Measurements from ENCODE around the gene ZNF518A. TPM values are rescaled to one million over a fixed set of nuclear protein-coding genes. Genes with fewer than 3 reads are reported as not detected.

The ZNF518A gene
- total and polyA plus RNA-seq, 9 of the 15 experiments (the other 6 are each of a cell fraction or from before 2014, with no cell fraction given), result 6.3 to 30.0 (median 17.4) TPM

DNA sequence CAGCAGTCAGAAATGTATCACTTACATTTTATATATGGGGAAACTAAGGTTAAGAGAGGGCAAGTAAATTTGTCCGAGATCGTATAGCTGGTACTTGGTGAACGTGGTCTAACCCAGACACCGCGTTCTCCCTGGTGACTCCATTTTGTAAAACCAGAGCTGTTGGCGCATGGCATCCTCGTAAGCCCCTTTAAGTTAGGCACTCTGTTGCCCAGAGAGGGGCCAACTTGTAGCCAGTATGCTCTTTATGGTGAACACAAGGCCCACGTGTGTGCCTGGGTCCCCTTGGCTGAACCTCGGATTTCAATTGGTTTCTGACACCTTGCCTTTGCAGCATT is 39.7 kb upstream of the ZNF518A start (continued):
- TF ChIP-seq JUN (IDR thresholded peaks at IDR 0.05; ENCODE audit: borderline replicate concordance, low read depth, low read length), result no peak
- TF ChIP-seq JUN (CRISPR knock-in tag; IDR thresholded peaks at IDR 0.05; ENCODE audit: borderline replicate concordance), result no peak
- TF ChIP-seq ZFPM2 (CRISPR knock-in tag; IDR thresholded peaks at IDR 0.05), result no peak
- TF ChIP-seq, protein P1, sequence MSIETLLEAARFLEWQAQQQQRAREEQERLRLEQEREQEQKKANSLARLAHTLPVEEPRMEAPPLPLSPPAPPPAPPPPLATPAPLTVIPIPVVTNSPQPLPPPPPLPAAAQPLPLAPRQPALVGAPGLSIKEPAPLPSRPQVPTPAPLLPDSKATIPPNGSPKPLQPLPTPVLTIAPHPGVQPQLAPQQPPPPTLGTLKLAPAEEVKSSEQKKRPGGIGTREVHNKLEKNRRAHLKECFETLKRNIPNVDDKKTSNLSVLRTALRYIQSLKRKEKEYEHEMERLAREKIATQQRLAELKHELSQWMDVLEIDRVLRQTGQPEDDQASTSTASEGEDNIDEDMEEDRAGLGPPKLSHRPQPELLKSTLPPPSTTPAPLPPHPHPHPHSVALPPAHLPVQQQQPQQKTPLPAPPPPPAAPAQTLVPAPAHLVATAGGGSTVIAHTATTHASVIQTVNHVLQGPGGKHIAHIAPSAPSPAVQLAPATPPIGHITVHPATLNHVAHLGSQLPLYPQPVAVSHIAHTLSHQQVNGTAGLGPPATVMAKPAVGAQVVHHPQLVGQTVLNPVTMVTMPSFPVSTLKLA (conservative IDR thresholded peaks at IDR 0.05), result no peak
- TF ChIP-seq ATF2 (CRISPR knock-in tag; IDR thresholded peaks at IDR 0.05), result no peak
- TF ChIP-seq SP2 (IDR thresholded peaks at IDR 0.05; ENCODE audit: extremely low read depth, low read depth, low read length, poor library complexity, severe bottlenecking), result no peak
- TF ChIP-seq, protein P2, sequence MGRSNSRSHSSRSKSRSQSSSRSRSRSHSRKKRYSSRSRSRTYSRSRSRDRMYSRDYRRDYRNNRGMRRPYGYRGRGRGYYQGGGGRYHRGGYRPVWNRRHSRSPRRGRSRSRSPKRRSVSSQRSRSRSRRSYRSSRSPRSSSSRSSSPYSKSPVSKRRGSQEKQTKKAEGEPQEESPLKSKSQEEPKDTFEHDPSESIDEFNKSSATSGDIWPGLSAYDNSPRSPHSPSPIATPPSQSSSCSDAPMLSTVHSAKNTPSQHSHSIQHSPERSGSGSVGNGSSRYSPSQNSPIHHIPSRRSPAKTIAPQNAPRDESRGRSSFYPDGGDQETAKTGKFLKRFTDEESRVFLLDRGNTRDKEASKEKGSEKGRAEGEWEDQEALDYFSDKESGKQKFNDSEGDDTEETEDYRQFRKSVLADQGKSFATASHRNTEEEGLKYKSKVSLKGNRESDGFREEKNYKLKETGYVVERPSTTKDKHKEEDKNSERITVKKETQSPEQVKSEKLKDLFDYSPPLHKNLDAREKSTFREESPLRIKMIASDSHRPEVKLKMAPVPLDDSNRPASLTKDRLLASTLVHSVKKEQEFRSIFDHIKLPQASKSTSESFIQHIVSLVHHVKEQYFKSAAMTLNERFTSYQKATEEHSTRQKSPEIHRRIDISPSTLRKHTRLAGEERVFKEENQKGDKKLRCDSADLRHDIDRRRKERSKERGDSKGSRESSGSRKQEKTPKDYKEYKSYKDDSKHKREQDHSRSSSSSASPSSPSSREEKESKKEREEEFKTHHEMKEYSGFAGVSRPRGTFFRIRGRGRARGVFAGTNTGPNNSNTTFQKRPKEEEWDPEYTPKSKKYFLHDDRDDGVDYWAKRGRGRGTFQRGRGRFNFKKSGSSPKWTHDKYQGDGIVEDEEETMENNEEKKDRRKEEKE (IDR thresholded peaks at IDR 0.05; ENCODE audit: borderline replicate concordance in 1 of 2, control insufficient read depth in 1 of 2, low read depth in 2 of 2, low read length in 1 of 2), result no peak
- no peak for TF ChIP-seq SNIP1 (IDR thresholded peaks at IDR 0.05; ENCODE audit: low read depth)
- TF ChIP-seq RAD51 (IDR thresholded peaks at IDR 0.05; ENCODE audit: borderline replicate concordance, low read depth), result no peak
- TF ChIP-seq MECOM (CRISPR knock-in tag; IDR thresholded peaks at IDR 0.05), result no peak
- no peak for TF ChIP-seq NFXL1 (CRISPR knock-in tag; IDR thresholded peaks at IDR 0.05)
- TF ChIP-seq OTX1 (CRISPR knock-in tag; IDR thresholded peaks at IDR 0.05), result no peak
- TF ChIP-seq SRSF7 (optimal IDR thresholded peaks at IDR 0.05; ENCODE audit: low read depth, low read length), result no peak
- TF ChIP-seq STAT5B (CRISPR knock-in tag; IDR thresholded peaks at IDR 0.05), result no peak
- no peak for TF ChIP-seq RFX5 (IDR thresholded peaks at IDR 0.05; ENCODE audit: low read depth, low read length)
- no peak for TF ChIP-seq CBFB (CRISPR knock-in tag; IDR thresholded peaks at IDR 0.05)
- TF ChIP-seq, protein P3, sequence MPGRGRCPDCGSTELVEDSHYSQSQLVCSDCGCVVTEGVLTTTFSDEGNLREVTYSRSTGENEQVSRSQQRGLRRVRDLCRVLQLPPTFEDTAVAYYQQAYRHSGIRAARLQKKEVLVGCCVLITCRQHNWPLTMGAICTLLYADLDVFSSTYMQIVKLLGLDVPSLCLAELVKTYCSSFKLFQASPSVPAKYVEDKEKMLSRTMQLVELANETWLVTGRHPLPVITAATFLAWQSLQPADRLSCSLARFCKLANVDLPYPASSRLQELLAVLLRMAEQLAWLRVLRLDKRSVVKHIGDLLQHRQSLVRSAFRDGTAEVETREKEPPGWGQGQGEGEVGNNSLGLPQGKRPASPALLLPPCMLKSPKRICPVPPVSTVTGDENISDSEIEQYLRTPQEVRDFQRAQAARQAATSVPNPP (IDR thresholded peaks at IDR 0.05; ENCODE audit: borderline replicate concordance, insufficient read depth, insufficient read length), result no peak
- no peak for TF ChIP-seq LEF1 (IDR thresholded peaks at IDR 0.05)
- TF ChIP-seq RFX7 (CRISPR knock-in tag; IDR thresholded peaks at IDR 0.05), result no peak
- no peak for TF ChIP-seq CXXC5 (CRISPR knock-in tag; IDR thresholded peaks at IDR 0.05)
- TF ChIP-seq MYNN (IDR thresholded peaks at IDR 0.05), result no peak
- no peak for TF ChIP-seq MYNN (CRISPR knock-in tag; IDR thresholded peaks at IDR 0.05)
